Mesenchymal stem cell (in vitro differentiated cells and primary cell): ENCODE data around the gene PARD3B.
A peak's percentile ranks its signal among the peaks of the same experiment; 100 is the strongest.

ENCODE experiments used
- DNase-seq: peaks from one replicate; pipeline ENCODE4 v3.0.0-alpha.2; 2013
- H2AFZ ChIP-seq: one replicate; pipeline ENCODE4 v1.6.1; 2013; ENCODE audit warnings: low read depth, mild to moderate bottlenecking, control low read depth, inconsistent platforms, low read length, moderate library complexity
- H2AK5ac ChIP-seq: 2 replicates; pipeline ENCODE4 v1.6.1; 2013; ENCODE audit warnings: low read length, moderate library complexity, mild to moderate bottlenecking, inconsistent platforms; ENCODE audit not compliant: severe bottlenecking
- H2BK120ac ChIP-seq: one replicate; pipeline ENCODE4 v1.6.1; 2013; ENCODE audit warnings: low read depth, mild to moderate bottlenecking, inconsistent platforms, low read length, moderate library complexity
- H2BK12ac ChIP-seq, 2 experiments: one replicate each; pipeline ENCODE4 v1.6.1; 2013; ENCODE audit warnings: inconsistent platforms in 2 of 2, low read length in 2 of 2, mild to moderate bottlenecking in 2 of 2, moderate library complexity in 2 of 2, control low read depth in 1 of 2
- H2BK15ac ChIP-seq: one replicate; pipeline ENCODE4 v1.6.1; 2013; ENCODE audit warnings: mild to moderate bottlenecking, low read depth, inconsistent platforms; ENCODE audit not compliant: poor library complexity, severe bottlenecking
- H2BK5ac ChIP-seq: 2 replicates; pipeline ENCODE4 v1.6.1; 2013; ENCODE audit warnings: low read depth, mild to moderate bottlenecking, low read length, control low read depth, inconsistent platforms; ENCODE audit not compliant: poor library complexity, severe bottlenecking
- H3K14ac ChIP-seq, 2 experiments: one replicate each; pipeline ENCODE4 v1.6.1; 2013; ENCODE audit warnings: inconsistent platforms in 2 of 2, low read length in 2 of 2, control low read depth in 1 of 2, mild to moderate bottlenecking in 1 of 2, moderate library complexity in 1 of 2
- H3K18ac ChIP-seq, 2 experiments: one replicate each; pipeline ENCODE4 v1.6.1; 2013; ENCODE audit warnings: inconsistent platforms in 2 of 2, low read length in 2 of 2, control low read depth in 1 of 2, low read depth in 1 of 2, mild to moderate bottlenecking in 1 of 2
- H3K23ac ChIP-seq, 2 experiments: one replicate each; pipeline ENCODE4 v1.6.1; 2013; ENCODE audit warnings: inconsistent platforms in 2 of 2, low read length in 2 of 2, mild to moderate bottlenecking in 2 of 2, moderate library complexity in 2 of 2, control low read depth in 1 of 2
- H3K27ac ChIP-seq: 2 replicates; pipeline ENCODE4 v1.5.1; 2013; ENCODE audit warnings: mild to moderate bottlenecking, moderate library complexity, low read length, control low read depth, inconsistent platforms; ENCODE audit not compliant: poor library complexity, severe bottlenecking
- H3K27me3 ChIP-seq, 2 experiments: 2 replicates each; pipeline versions ENCODE4 v1.6.1 to v1.7.0; 2013; ENCODE audit warnings: low read length in 2 of 2, mild to moderate bottlenecking in 2 of 2, moderate library complexity in 2 of 2, control low read depth in 1 of 2, inconsistent platforms in 1 of 2; ENCODE audit not compliant: control insufficient read depth in 1 of 2, insufficient read depth in 1 of 2
- H3K36me3 ChIP-seq, 2 experiments: 2 replicates each; pipeline versions ENCODE4 v1.6.1 to v1.7.0; 2013; ENCODE audit warnings: low read length in 2 of 2, control low read depth in 1 of 2, inconsistent platforms in 1 of 2, low read depth in 1 of 2, mild to moderate bottlenecking in 1 of 2; ENCODE audit not compliant: insufficient read depth in 2 of 2, control insufficient read depth in 1 of 2
- H3K4ac ChIP-seq, 2 experiments: one replicate each; pipeline ENCODE4 v1.6.1; 2013; ENCODE audit warnings: inconsistent platforms in 2 of 2, low read length in 2 of 2, mild to moderate bottlenecking in 2 of 2, moderate library complexity in 2 of 2, control low read depth in 1 of 2, low read depth in 1 of 2
- H3K4me1 ChIP-seq: 2 replicates; pipeline ENCODE4 v1.6.1; 2013; ENCODE audit warnings: low read depth, low read length, control low read depth; ENCODE audit not compliant: control insufficient read depth, insufficient read depth
- H3K4me2 ChIP-seq: 2 replicates; pipeline ENCODE4 v1.6.1; 2013; ENCODE audit warnings: low read length, mild to moderate bottlenecking, inconsistent platforms; ENCODE audit not compliant: poor library complexity, severe bottlenecking
- H3K4me3 ChIP-seq, 2 experiments: 2 replicates each; pipeline versions ENCODE4 v1.5.1 to v1.7.0; 2013; ENCODE audit warnings: low read length in 2 of 2, mild to moderate bottlenecking in 2 of 2, control low read depth in 1 of 2, low read depth in 1 of 2; ENCODE audit not compliant: insufficient read depth in 1 of 2
- H3K79me1 ChIP-seq: replicated peaks from 2 replicates; pipeline ENCODE4 v1.6.1; 2013; ENCODE audit warnings: mild to moderate bottlenecking, control low read depth, low read length, inconsistent platforms; ENCODE audit not compliant: poor library complexity, severe bottlenecking
- H3K9ac ChIP-seq: 2 replicates; pipeline ENCODE4 v1.7.0; 2013; ENCODE audit warnings: mild to moderate bottlenecking, low read length, moderate library complexity
- H3K9me3 ChIP-seq: 2 replicates; pipeline ENCODE4 v1.7.0; 2013; ENCODE audit warnings: mild to moderate bottlenecking, low read length; ENCODE audit not compliant: control insufficient read depth
- H4K8ac ChIP-seq: one replicate; pipeline ENCODE4 v1.6.1; 2013; ENCODE audit warnings: inconsistent platforms, mild to moderate bottlenecking, low read length, moderate library complexity
- H4K91ac ChIP-seq: one replicate; pipeline ENCODE4 v1.6.1; 2013; ENCODE audit warnings: mild to moderate bottlenecking, low read length, inconsistent platforms
- WGBS: methylation state at CpG from one replicate; pipeline ENCODE4 v1.1.7; 2013; ENCODE audit warnings: mixed read lengths; 5-methylcytosine and 5-hydroxymethylcytosine counted together

Gene PARD3B

DNA sequence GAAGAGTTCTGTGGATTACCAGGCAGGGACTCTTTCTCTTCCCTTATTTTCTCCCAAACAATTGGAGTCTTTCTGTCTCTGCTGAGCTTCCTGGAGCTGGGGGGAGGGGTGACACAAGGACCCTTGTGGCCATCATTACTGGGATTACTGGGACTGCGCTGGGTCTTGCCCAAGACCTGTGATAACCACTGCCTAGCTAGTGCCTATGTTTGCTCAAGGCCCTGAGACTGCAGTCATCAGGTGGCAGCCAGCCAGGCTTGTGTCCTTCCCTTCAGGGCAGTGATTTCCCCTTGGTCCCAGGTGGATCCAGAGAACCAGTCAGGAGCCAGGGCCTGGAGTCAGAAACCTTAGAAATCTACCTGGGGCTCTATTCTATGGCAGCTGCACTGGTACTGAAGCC is 355.6 kb downstream of the PARD3B start:
- H3K27ac ChIP-seq, result no peak overlapping the region
- no peak overlapping the region for H3K23ac ChIP-seq
- peaks cover 9% of the 10 kb centered on the region for H3K9me3 ChIP-seq
- H3K27me3 ChIP-seq, result no peaks in the 10 kb centered on the region
- H2BK15ac ChIP-seq, result peak overlapping the region; percentile 0
- no peak overlapping the region for H2BK5ac ChIP-seq
- H3K9ac ChIP-seq, result no peak overlapping the region
- no peak overlapping the region for H3K4me3 ChIP-seq
- H3K36me3 ChIP-seq, result no peaks in the 10 kb centered on the region
- no peak overlapping the region for H4K8ac ChIP-seq
- peaks cover 1% of the 10 kb centered on the region for H3K4me1 ChIP-seq
- no peak overlapping the region for H3K4ac ChIP-seq
- WGBS, result 95% methylated on average over 1 of the region's 1 CpG
- H2BK120ac ChIP-seq, result no peak overlapping the region
- H2AFZ ChIP-seq, result no peak overlapping the region
- no peak overlapping the region for H3K14ac ChIP-seq
- peaks cover 8% of the 10 kb centered on the region for H3K79me1 ChIP-seq
- H3K4me2 ChIP-seq, result no peak overlapping the region
- H3K18ac ChIP-seq, result no peak overlapping the region
- H2AK5ac ChIP-seq, result no peak overlapping the region
- H4K91ac ChIP-seq, result no peak overlapping the region
- H2BK12ac ChIP-seq, result no peak overlapping the region
- DNase-seq, result no peak

DNA sequence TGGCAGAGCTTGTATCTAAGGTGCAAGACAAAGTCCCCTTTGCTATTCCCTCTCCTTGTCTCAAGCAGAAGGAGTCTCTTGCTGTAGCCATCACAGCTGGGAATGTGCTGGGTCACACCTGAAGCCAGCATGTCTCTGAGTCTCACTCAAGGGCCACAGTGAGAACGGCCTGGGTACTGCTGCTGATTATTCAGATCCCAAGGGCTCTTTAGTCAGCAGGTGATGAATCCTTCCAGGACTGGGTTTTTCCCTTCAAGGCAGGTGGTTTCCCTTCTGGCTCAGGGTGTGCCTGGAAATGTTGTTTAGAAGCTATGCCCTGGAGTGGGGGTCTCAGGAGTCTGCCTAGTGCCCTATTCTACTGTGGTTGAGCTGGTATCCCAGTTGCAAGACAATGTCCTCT is 356.3 kb downstream of the PARD3B start:
- H2BK5ac ChIP-seq, result no peak overlapping the region
- no peak overlapping the region for H3K23ac ChIP-seq
- no peak overlapping the region for H2AFZ ChIP-seq
- peaks cover 9% of the 10 kb centered on the region for H3K9me3 ChIP-seq
- H3K4me1 ChIP-seq, result peaks cover 1% of the 10 kb centered on the region
- WGBS, result 88% methylated on average over 1 of the region's 1 CpG
- no peak overlapping the region for H3K4me2 ChIP-seq
- no peak overlapping the region for H2BK15ac ChIP-seq
- H3K14ac ChIP-seq, result no peak overlapping the region
- no peaks in the 10 kb centered on the region for H3K27me3 ChIP-seq
- no peak overlapping the region for H3K9ac ChIP-seq
- H2AK5ac ChIP-seq, result no peak overlapping the region
- no peak for DNase-seq
- H4K91ac ChIP-seq, result no peak overlapping the region
- H3K4ac ChIP-seq, result no peak overlapping the region
- no peak overlapping the region for H3K27ac ChIP-seq
- no peak overlapping the region for H3K4me3 ChIP-seq
- H4K8ac ChIP-seq, result no peak overlapping the region
- H3K36me3 ChIP-seq, result no peaks in the 10 kb centered on the region
- no peak overlapping the region for H3K18ac ChIP-seq
- no peak overlapping the region for H2BK12ac ChIP-seq
- peaks cover 8% of the 10 kb centered on the region for H3K79me1 ChIP-seq
- H2BK120ac ChIP-seq, result no peak overlapping the region

GRCh38 chr2:204909791-204910190 is 364.5 kb downstream of the PARD3B start:
- no peak overlapping the region for H2BK120ac ChIP-seq
- no peak overlapping the region for H3K27ac ChIP-seq
- H3K4me3 ChIP-seq, result no peak overlapping the region
- no peaks in the 10 kb centered on the region for H3K36me3 ChIP-seq
- no peak overlapping the region for H2AK5ac ChIP-seq
- H4K91ac ChIP-seq, result no peak overlapping the region
- H4K8ac ChIP-seq, result no peak overlapping the region
- H3K14ac ChIP-seq, result no peak overlapping the region
- no peak overlapping the region for H2BK12ac ChIP-seq
- H3K23ac ChIP-seq, result no peak overlapping the region
- peaks cover 9% of the 10 kb centered on the region for H3K79me1 ChIP-seq
- H3K4me1 ChIP-seq, result no peaks in the 10 kb centered on the region
- H2BK5ac ChIP-seq, result no peak overlapping the region
- H3K9me3 ChIP-seq, result no peaks in the 10 kb centered on the region
- no peak for DNase-seq
- no peak overlapping the region for H3K4me2 ChIP-seq
- WGBS, result 94% methylated on average over 2 of the region's 2 CpGs
- H3K18ac ChIP-seq, result no peak overlapping the region
- no peak overlapping the region for H3K4ac ChIP-seq
- H2BK15ac ChIP-seq, result no peak overlapping the region
- H3K27me3 ChIP-seq, result no peaks in the 10 kb centered on the region
- H2AFZ ChIP-seq, result no peak overlapping the region
- no peak overlapping the region for H3K9ac ChIP-seq

GRCh38 chr2:204913312-204913711 is 368.0 kb downstream of the PARD3B start:
- Histone ChIP-seq H3K4me3 (no peak overlapping the region), H3K36me3 (no peaks in the 10 kb centered on the region), H3K4ac (no peak overlapping the region), H2BK12ac (no peak overlapping the region), H2BK15ac (no peak overlapping the region), H3K4me2 (no peak overlapping the region), H2BK120ac (no peak overlapping the region), H3K18ac (no peak overlapping the region), H4K91ac (no peak overlapping the region), H2AK5ac (no peak overlapping the region), H3K4me1 (no peaks in the 10 kb centered on the region), H3K9ac (no peak overlapping the region), H3K27ac (no peak overlapping the region), H2AFZ (no peak overlapping the region), H3K27me3 (no peaks in the 10 kb centered on the region), H3K9me3 (no peaks in the 10 kb centered on the region), H2BK5ac (no peak overlapping the region), H3K23ac (no peak overlapping the region), H4K8ac (no peak overlapping the region), H3K14ac (no peak overlapping the region), H3K79me1 (peaks cover 5% of the 10 kb centered on the region)
- 93% methylated on average over 2 of the region's 3 CpGs for WGBS
- DNase-seq, result no peak
